HG02840 (cell line): ENCODE results near the gene LRRK1.

Experiments used
- ATAC-seq: cut with Tn5 transposase; IDR thresholded peaks from one replicate; pipeline ENCODE4 v1.9.1; 2021; ENCODE audit warnings: mild to moderate bottlenecking, moderate library complexity, moderate number of reproducible peaks; ENCODE audit not compliant: unreplicated experiment, low FRiP score

The LRRK1 gene

DNA sequence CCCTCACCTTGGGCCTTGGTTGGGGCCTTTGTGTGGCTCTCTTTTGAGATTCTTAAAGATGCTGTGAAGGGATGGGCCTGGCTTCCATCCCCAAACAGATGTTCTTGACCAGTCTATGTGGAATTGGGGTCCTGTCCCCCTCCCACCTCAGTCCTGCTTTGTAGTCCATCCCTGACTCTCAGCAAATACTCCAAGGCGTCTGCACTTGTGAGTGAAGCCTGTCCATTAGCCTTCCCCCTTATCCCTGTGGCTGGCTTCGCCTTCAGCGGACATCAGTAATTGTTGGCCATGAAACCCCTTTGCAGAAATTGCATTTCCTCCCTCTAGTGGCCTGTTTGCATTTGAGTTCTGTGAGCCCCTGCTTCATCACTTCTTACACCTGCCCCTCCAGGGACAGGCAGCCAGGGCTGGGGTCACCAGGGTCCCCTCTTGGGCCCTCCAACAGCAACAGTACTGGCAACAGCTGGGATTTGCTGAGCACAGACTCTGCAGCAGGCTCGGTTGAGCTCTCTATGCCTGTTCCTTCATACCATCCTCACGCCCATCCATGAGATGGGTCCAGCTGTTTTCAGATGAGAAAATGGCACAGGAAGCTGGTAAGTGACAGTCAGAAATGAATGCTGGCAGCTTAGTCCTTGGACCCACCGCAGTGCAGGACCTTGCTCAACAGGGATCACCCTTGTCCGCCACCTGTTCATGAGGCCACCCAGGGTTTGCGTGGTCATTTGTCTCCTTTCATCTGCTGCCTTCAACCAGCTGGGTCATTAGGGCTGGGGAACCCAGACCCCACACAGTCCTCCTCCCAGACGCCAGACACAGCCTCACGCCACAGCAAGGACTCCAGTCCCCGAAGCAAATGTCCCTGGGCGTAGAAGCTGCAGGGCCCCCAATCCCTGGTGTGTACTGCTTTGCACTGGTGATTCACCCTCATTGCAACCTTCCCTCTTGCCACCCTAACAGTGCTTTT is 8.9 kb upstream of the LRRK1 start:
- ATAC-seq = no peak

- no peak for ATAC-seq
Observed at GRCh38 chr15:100911086-100911485, 8.1 kb upstream of the LRRK1 start.

GRCh38 chr15:100913961-100914360 is 5.2 kb upstream of the LRRK1 start:
- no peak for ATAC-seq

GRCh38 chr15:100914876-100915275 is 4.3 kb upstream of the LRRK1 start:
- no peak for ATAC-seq

DNA sequence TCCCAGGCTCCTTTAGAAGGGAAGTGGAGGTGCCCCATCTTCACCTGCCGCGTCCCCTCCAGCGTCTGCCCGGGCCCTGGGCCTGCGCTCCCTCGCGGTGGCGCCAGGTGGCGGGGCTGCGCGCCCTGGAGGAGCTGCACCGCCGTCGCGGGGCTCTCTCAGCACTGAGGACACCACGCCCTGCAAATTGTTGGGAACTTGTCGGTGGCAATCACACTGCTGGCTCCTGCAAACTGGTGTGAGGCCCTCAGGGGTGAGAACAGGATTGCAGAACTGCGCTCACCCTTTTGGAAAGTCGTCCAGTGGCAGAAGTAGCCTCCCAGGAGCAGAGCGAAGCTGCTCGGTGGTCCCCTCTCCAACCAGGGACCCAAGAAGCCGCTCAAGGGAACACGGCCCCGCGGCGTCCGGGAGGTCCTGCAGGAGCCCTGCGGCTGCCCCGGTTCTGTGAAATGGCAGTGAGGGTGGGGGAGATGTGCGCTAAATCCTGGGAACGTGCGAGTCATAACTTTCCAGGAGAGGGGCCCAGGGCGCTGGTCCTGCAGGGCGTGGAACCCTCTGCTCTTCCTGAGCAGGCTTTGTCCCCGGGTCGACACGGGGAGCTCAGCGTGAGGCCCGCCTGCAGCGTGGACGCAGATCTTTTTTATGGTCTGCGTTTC is 995 bp upstream of the LRRK1 start:
- ATAC-seq = peak; percentile 51

GRCh38 chr15:100919481-100920405 is 586 bp downstream of the LRRK1 start:
- ATAC-seq = no peak

DNA sequence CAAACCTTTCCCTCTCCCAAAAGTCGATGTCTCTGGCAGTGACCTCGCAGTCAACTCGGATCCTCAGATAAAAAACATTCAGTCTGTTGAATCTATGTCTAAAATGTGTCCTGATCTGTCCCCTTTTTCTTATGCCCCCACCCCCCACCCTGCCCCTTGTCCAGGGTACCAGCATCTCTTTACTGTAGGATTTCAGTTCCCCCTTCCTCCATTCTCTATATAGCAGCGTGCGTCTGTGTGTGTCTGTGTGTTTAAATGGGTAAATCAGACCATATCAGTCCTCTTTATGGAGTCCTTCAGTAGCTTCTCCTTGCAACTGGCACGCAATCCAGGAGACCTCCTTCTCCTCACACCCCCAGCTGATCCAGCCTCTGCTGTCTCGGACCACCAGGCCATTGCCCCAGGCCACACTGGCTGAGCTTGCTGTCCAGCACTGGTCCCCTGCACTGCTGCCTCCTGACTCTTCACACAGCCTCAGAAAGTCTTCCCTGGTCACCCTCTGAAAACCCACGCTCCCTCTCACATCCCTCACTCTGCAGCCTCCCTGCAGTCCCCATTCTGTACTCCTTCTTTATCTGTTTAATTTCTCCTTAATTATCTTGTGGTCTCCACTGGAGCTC is 1.5 kb downstream of the LRRK1 start:
- no peak for ATAC-seq

DNA sequence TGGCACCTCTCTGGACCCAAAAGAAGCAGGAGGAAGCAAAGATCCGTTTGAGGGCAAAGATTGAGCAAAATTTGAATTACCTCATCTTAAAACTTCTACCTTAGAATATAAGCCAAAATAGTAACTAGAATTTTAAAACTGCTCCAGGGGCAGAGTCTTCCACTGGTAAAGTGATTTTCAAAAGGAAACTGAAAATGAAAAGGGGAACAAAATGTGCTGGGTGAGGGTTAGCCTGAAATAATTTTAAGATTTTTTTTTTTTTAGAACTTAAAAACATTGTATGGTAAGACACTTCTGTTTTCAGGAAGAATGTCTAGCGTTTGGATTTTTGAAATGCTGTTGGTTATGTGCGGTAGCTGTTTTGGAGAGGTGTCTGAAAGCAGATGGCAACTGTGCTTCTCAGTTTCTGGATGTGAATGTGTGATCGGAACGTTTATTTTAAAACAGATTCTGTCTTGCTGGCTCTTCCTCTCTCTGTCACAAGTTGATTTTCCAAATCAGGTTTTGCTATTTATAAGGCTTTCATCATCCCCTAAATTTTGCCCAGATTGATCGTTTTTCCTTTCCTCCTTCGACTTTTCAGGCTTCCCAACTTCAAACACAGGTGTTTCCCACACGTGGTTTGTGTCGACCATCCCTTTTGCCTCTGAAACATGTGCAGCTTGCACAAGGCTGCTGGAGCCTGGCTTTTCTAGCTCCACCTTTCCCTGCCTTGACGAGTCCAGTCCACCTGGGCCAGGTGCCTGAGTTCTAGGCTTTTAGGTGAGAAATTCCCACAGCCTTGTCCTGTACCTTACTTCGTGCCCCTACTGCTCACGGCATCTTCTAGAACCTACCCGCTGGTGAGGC is 3.3 kb downstream of the LRRK1 start:
- no peak for ATAC-seq

DNA sequence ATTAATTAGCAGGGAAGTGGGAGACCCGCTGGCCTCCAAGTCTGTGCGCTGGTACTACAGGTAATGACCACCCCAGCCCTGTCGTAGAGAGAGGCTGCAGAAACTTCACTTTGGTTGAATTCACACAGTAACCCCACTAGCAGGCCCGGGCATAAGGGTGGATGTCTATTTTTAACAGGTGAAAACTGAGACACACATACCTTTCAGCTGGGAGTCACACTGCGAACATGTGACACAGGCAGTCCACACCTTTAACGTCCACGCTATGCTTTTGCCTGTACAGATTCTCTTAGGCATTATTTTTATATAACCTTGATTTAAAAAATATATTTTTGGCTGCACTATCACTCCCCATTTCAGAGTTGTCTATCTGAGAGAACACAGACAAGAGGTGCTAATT is 3.9 kb downstream of the LRRK1 start:
- ATAC-seq = no peak

DNA sequence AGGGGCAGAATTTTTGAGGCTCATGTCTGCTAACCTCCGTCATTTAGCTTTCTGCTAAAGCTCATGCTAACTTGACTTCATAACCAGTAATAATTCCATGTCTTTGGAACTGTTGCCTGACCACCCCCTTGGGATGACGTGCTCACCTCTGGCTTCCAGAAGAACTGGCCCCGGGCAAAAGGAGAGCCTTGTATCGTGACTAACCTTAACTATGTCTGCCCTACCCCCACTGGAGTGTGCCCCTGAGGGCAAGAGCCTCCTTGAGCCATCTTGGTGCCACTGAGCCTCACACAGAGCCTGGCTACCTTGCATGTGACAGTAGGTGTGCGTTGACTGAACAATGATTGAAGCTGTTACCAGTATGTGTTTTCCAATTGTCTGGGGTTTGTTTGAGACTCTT is 4.7 kb downstream of the LRRK1 start:
- ATAC-seq = no peak

DNA sequence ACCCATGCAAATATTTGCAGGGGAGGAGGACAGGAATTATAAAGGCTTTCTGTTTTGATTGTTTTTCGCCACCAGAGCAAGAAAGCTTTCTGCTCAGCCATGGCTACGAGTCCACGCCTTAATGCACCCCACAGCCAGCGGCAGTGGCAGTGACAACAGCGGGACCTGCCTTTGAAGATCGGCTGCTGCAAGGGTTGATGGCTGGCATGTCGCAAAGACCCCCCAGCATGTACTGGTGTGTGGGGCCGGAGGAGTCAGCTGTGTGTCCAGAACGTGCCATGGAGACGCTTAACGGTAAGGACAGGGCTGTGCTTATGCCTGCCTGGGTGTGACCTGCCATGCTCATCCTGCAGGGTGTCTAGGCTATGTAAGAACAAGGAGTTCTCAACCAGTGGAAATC is 5.3 kb downstream of the LRRK1 start:
- no peak for ATAC-seq

GRCh38 chr15:100925480-100925879 is 6.3 kb downstream of the LRRK1 start:
- ATAC-seq = no peak

- no peak for ATAC-seq
Observed at GRCh38 chr15:100926258-100926657, 7.1 kb downstream of the LRRK1 start.

DNA sequence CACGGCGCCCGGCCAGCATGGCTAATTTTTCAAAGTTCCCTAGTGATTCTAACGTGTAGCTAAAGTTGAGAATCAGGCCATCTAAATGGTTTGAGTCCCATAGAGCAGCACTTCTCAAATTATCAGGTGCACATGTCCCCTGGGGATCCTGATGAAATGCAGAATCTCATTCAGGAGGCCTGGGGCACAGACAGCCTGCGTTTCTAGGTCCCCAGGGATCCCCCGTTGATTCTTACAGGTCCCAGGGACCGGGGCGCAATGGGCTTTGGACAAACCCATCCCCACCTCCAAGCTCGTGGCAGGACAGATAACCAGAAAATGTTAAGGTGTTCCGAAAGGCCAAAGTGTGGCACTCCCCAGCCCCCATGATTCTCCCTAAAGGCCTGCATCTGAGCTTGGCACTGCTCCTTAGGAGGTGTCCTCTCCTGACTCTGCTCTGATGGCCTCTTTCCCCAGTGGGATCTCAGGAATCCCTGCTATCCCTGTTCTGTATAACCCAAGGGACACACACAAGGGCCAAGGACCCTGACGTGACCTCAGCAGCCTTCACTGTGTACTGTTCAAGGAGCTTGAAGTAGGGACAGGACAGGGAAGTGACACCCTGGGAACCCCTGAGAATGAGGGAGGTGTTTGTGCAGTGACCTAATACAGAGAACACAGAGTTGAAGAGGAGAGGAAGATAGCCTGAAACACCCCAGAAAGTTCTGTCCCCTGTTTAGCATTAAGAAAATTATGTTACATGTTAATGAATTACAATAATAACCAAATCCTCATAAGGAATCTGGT is 8.0 kb downstream of the LRRK1 start:
- no peak for ATAC-seq

- ATAC-seq = no peak
Observed at GRCh38 chr15:100928632-100929280, 9.6 kb downstream of the LRRK1 start.

GRCh38 chr15:100929641-100930042 is 10.5 kb downstream of the LRRK1 start:
- no peak for ATAC-seq

GRCh38 chr15:100930306-100930848 is 11.2 kb downstream of the LRRK1 start:
- no peak for ATAC-seq
